Lung (tissue), 13 donors: ENCODE data around the gene PKHD1. TPM values are rescaled to one million over a fixed set of nuclear protein-coding genes. Genes with fewer than 3 reads are reported as not detected.

Experiments
- ATAC-seq: fragments of 200-7000 bp; cut with Tn5 transposase; one replicate; pipeline ENCODE4 v1.9.1; 2020; ENCODE audit warnings: moderate number of reproducible peaks; ENCODE audit not compliant: insufficient read depth, low FRiP score
- DNase-seq, 3 donors: peaks; one replicate each; pipeline ENCODE4 v3.0.0-alpha.2; 2013 to 2017
- H3K27ac ChIP-seq, 2 donors: one replicate each; pipeline ENCODE4 v1.5.1; 2013; ENCODE audit warnings: mild to moderate bottlenecking in 2 of 2, moderate library complexity in 2 of 2, control low read depth in 1 of 2, inconsistent platforms in 1 of 2, low read depth in 1 of 2, low read length in 1 of 2
- H3K27me3 ChIP-seq, 3 donors: one replicate each; pipeline ENCODE4 v1.5.1; 2013; ENCODE audit warnings: low read length in 2 of 3; ENCODE audit not compliant: control insufficient read depth in 3 of 3, insufficient read depth in 3 of 3
- H3K36me3 ChIP-seq, 4 donors: one replicate each; pipeline ENCODE4 v1.5.1; 2013; ENCODE audit warnings: low read length in 4 of 4, mild to moderate bottlenecking in 1 of 4, moderate library complexity in 1 of 4; ENCODE audit not compliant: control insufficient read depth in 4 of 4, insufficient read depth in 4 of 4
- H3K4me1 ChIP-seq, 5 donors: one replicate each; pipeline ENCODE4 v1.5.1; 2013; ENCODE audit warnings: low read length in 5 of 5, mild to moderate bottlenecking in 2 of 5, moderate library complexity in 1 of 5; ENCODE audit not compliant: control insufficient read depth in 5 of 5, insufficient read depth in 5 of 5
- H3K4me3 ChIP-seq: one replicate; pipeline ENCODE4 v1.5.1; 2013; ENCODE audit warnings: mild to moderate bottlenecking, control low read depth, moderate library complexity
- H3K9ac ChIP-seq, 2 donors: one replicate each; pipeline ENCODE4 v1.5.1; 2013; ENCODE audit warnings: low read length in 2 of 2, control low read depth in 1 of 2; ENCODE audit not compliant: insufficient read depth in 1 of 2
- H3K9me3 ChIP-seq, 4 donors: one replicate each; pipeline ENCODE4 v1.5.1; 2013; ENCODE audit warnings: low read length in 3 of 4, mild to moderate bottlenecking in 1 of 4, moderate library complexity in 1 of 4; ENCODE audit not compliant: control insufficient read depth in 4 of 4, insufficient read depth in 3 of 4
- WGBS, 2 donors: extraction: QIAGEN DNeasy Blood & Tissue Kit; methylation state at CpG; one replicate each; pipeline ENCODE4 v1.1.7; 2013; 5-methylcytosine and 5-hydroxymethylcytosine counted together
- polyA plus RNA-seq, 2 donors: library from polyadenylated mRNA; stranded (reverse); fragments of 200-250 nt; gene quantifications; one replicate each; pipeline ENCODE4 v1.2.1, GENCODE V29; 2013
- small RNA-seq: library from RNA; depleted of rRNA; stranded (forward); fragments of <200 nt; gene quantifications from one replicate; pipeline ENCODE3, GENCODE V24; 2014; ENCODE audit warnings: low replicate concordance
- total RNA-seq, 2 donors: library from RNA; depleted of rRNA in 1 of 2; stranded (reverse); fragments of >200 nt in 1 of 2; gene quantifications; one replicate each; pipeline ENCODE4 v1.2.1, GENCODE V29; 2014 to 2021
- TF ChIP-seq, protein P1 (sequence below): IDR thresholded peaks from 2 replicates; pipeline ENCODE4 v1.5.1; 2012; ENCODE audit warnings: mild to moderate bottlenecking; ENCODE audit errors: control extremely low read depth, extremely low read depth
- donor health status: control.
- donor health status: control.
- donor health status: Bipolar disorder and iron deficiency.
- donor health status: healthy.
- donor health status: DM: yes; HTN: yes; CAD: no.

Gene PKHD1
- total and polyA plus RNA-seq, 4 donors, result 0.01 to 6.1 (median 0.09) TPM

DNA sequence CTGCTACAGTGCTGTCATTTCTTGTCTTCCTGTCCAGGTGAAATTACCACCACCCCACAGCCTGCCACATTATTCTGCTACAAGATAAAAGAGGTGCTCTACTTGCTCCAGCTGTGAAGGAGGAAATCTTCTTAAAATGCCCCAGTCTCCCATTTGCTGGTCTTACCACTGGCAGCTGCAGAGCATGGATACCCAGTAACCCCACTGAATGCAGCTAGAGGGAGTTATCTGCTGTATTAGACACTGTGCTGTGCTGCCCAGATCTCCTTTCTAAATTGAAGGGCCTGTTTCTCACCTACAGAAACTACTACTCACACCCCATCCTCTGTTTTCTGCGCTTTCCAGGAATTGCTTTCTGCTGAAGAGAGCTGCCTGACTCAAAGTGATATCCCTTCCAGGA, 517.8 kb downstream of the PKHD1 start:
- DNase-seq, result no peak
- no peaks in the 10 kb centered on the region for H3K4me1 ChIP-seq
- H3K4me3 ChIP-seq, result no peak overlapping the region
- TF ChIP-seq, protein P1, sequence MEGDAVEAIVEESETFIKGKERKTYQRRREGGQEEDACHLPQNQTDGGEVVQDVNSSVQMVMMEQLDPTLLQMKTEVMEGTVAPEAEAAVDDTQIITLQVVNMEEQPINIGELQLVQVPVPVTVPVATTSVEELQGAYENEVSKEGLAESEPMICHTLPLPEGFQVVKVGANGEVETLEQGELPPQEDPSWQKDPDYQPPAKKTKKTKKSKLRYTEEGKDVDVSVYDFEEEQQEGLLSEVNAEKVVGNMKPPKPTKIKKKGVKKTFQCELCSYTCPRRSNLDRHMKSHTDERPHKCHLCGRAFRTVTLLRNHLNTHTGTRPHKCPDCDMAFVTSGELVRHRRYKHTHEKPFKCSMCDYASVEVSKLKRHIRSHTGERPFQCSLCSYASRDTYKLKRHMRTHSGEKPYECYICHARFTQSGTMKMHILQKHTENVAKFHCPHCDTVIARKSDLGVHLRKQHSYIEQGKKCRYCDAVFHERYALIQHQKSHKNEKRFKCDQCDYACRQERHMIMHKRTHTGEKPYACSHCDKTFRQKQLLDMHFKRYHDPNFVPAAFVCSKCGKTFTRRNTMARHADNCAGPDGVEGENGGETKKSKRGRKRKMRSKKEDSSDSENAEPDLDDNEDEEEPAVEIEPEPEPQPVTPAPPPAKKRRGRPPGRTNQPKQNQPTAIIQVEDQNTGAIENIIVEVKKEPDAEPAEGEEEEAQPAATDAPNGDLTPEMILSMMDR, result no peak
- no peaks in the 10 kb centered on the region for H3K36me3 ChIP-seq
- 85 to 87% methylated on average over 1 of the region's 1 CpG for WGBS, 2 donors
- no peak overlapping the region for H3K9ac ChIP-seq
- no peak for ATAC-seq
- no peaks in the 10 kb centered on the region for H3K27me3 ChIP-seq
- H3K9me3 ChIP-seq, result no peaks in the 10 kb centered on the region
- no peak overlapping the region for H3K27ac ChIP-seq

DNA sequence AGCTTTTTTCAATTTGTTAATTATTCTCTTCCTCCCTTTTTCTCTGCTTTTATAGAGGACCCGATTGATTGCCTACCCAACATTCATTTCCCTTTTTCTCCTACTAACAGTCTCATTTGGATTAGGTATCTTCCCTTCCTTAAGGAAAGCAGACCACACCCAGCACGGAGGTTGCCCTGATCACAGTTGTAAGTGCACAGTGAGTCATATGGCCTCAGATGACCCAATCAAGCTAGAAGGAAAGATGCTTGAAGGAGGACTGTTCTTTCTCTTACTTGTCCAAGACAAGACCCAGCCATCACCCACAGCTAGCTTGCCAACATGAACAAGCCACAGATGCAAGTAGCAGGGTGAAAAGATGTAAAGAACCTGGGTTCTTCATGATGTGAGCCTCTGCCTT, 518.6 kb downstream of the PKHD1 start:
- ATAC-seq, result no peak
- Histone ChIP-seq H3K9ac (no peak overlapping the region), H3K36me3 (no peaks in the 10 kb centered on the region), H3K27me3 (no peaks in the 10 kb centered on the region), H3K9me3 (no peaks in the 10 kb centered on the region), H3K27ac (no peak overlapping the region), H3K4me3 (no peak overlapping the region), H3K4me1 (no peaks in the 10 kb centered on the region)
- TF ChIP-seq, protein P1, result no peak
- 68 to 82% methylated on average over 2 of the region's 2 CpGs for WGBS, 2 donors
- no peak for DNase-seq

DNA sequence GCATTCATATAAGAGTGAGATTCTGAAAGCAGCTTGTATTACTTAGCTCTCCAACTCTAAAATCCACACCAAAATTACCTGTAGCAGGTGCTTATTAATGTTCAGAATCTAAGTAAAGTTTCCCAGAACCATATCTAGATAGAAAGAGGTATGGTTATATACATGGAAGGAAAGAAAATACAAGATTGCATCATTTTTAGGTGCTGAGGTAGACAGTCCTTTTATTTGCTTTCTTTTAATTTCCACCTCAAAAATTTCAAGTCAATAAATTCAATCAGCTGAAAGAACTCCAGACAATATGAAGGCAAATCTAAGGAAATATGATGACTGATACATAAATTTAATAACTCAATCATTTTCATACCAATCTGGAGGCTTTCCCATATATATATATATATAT, 521.9 kb downstream of the PKHD1 start:
- H3K27ac ChIP-seq, result no peak overlapping the region
- ATAC-seq (no peak), DNase-seq (no peak)
- H3K36me3 ChIP-seq, result no peaks in the 10 kb centered on the region
- H3K9me3 ChIP-seq, result no peaks in the 10 kb centered on the region
- H3K4me1 ChIP-seq, result no peaks in the 10 kb centered on the region
- H3K9ac ChIP-seq, result no peak overlapping the region
- no peaks in the 10 kb centered on the region for H3K27me3 ChIP-seq
- TF ChIP-seq, protein P1, result no peak
- no peak overlapping the region for H3K4me3 ChIP-seq

Small RNA genes lying within 50 kb of the gene (small RNA-seq; reads per million reads assigned to genes)
- not detected for gene RN7SL580P

Other genes with a start within 250 kb of the PKHD1 start
- gene IL17A, start 98.8 kb upstream of the PKHD1 start, total RNA-seq, result not detected
- gene IL17A, start 98.8 kb upstream of the PKHD1 start, polyA plus RNA-seq, result under 1 TPM in 1 of 2 donors, not detected in 1; 0.14 TPM
- gene IL17F, start 156.9 kb upstream of the PKHD1 start, total RNA-seq, result not detected
- gene IL17F, start 156.9 kb upstream of the PKHD1 start, polyA plus RNA-seq, result under 1 TPM in 1 of 2 donors, not detected in 1; 0.08 TPM
- gene MCM3, start 197.1 kb upstream of the PKHD1 start, total RNA-seq, result 10 to 100 TPM; 34.3 to 40.8 TPM
- 10 to 100 TPM; 19.9 to 34.0 TPM for gene MCM3, start 197.1 kb upstream of the PKHD1 start, polyA plus RNA-seq